Measurements from ENCODE around the gene CLCN4.

The CLCN4 gene

DNA sequence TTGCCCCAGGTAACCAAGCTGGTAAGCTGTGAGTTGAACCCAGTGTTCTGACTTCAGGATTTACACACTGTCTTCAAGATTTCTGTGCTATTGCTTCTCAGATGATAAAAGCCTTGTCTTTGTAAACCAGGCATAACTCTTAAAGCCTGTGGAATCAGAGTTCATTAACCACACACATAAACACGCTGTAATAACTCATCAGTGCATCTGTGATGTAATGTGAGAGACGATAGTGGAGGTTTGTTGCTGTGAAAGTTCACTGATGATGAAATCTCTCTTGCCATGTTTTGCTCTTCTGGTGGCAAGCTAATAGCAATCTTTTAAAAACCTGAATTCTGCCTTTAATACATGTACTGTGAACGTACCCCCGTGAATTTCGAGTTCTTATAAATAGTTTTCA, 41.5 kb downstream of the CLCN4 start:
- peak; percentile 29 to 33 for DNase-seq

DNA sequence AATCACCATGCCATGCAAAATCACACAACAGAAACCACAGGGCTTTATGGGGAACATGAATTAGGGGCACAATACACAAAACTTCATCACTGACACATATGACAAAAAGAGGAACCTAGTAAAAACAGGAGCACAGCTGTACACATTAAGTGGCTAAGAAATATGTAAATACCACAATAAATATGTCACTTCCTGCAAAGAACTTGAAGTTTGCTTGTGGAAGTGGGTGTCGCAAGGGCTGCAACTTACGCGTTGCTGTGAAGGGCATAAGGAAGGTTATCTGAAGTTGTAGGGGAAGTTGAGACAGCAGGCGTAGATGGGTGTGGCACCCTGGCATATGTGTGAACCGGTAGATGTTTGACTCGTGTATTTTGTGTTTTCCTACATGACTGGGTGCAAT, 42.4 kb downstream of the CLCN4 start:
- peak; percentile 71 to 89 for DNase-seq

DNA sequence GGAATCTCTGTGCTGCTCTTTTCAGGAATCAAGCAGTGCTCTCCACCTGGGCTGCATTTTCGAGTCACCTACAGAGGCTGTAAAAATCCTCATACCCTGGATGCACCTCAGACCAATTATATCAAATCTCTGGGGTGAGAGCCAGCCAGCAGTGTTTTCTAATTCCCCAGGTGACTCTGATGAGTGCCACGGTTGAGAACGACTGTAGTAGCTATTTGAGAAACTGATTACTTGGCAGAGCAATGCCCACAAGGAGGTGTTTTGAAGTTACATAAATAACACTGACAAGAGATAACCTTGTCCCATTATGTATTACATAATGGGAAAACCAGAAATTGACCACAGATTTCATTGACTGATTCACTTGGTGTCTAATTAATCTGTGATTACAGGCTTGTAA, 46.8 kb downstream of the CLCN4 start:
- DNase-seq, result no peak

DNA sequence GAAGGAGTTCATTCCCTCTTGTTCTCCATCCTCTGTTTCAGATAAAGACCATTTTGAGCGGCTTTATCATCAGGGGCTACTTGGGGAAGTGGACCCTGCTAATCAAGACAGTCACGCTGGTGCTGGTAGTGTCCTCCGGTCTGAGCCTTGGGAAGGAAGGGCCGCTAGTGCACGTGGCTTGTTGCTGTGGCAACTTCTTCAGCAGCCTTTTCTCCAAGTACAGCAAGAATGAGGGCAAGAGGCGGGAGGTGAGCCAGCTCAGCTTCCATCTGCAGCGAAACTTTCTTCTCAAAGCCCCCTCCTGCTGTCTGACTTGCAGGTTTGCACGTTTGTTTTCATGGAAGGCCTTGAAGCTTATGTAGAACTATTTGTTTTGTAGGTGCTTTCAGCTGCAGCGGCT, 49.5 kb downstream of the CLCN4 start:
- DNase-seq, result no peak

DNA sequence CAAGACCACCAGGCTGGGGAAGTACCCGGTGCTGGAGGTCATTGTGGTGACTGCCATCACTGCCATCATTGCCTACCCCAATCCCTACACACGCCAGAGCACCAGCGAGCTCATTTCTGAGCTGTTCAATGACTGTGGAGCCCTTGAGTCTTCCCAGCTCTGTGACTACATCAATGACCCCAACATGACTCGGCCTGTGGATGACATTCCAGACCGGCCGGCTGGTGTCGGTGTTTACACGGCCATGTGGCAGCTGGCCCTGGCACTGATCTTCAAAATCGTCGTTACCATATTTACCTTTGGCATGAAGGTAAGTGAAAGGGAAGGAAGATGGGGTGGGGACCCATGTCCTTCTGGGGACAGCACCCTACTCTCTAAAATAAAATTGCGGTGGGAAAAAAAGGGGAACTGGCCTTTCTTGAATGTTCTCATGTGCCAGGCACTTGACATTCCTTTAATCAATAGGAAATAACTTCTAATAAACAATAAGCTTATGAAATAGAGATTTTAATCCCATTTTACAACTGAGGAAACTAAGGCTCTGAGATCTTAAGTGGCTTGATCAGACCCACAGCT, 51.6 kb downstream of the CLCN4 start:
- DNase-seq, result no peak

DNA sequence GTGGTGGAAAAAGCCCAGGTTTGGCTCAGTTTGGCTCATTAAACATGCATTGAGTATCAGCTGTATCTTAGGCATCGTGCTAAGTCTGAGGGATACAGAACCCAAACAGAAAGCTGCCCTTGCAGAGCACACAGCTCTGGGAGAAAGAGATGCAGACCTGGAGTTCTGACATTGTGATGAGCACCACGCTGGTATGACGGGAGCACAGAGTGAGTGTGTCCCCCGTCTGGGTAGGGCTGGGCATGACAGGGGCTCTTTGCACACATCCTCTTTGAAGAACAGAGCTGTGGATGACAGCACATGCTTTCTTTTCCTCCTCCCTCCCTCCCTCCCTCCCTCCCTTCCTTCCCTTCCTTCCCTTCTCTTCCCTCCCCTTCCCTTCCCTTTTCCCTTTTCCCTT, 52.2 kb downstream of the CLCN4 start:
- DNase-seq, result no peak

DNA sequence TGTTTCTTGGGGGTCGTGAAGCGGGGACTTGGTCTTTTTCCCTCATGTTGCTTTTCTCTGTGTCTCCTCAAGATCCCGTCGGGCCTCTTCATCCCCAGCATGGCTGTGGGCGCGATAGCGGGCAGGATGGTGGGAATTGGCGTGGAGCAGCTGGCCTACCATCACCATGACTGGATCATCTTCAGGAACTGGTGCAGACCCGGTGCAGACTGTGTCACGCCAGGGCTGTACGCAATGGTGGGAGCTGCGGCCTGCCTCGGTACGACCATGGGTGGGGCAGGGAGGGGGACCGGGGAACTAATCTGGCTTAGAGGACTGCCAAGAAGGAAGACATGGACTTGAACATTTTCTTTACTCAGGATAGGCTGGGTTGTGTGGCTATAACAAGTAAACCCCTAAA, 55.6 kb downstream of the CLCN4 start:
- DNase-seq, result no peak

DNA sequence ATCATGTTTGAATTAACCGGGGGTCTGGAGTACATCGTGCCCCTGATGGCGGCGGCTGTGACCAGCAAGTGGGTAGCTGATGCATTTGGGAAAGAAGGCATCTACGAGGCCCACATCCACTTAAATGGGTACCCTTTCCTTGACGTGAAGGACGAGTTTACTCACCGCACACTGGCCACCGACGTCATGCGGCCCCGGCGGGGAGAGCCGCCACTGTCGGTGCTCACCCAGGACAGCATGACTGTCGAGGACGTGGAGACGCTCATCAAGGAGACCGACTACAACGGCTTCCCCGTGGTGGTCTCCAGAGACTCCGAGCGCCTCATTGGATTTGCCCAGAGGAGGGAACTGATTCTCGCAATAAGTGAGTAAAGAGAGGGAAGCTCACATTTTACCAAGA, 56.9 kb downstream of the CLCN4 start:
- DNase-seq, result no peak

DNA sequence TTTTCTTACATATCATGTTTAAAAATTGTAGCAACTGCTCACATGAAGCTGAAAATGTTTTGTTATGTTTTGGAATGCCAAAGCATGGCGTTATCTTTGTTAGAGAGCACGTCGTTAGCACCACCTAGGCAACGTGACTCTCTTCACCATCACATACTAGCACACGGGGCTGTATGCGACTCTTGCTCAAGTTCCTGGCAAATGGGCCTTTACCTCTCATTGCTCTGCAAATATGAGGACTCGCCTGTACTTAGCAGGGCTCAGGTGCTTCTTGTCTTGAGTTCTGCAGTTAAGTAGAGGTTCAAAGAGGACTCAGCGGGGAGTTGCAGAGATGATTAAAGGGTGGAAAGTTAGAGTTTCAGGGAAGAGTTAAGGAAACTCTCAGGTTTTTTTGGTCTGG, 59.4 kb downstream of the CLCN4 start:
- DNase-seq, result no peak

DNA sequence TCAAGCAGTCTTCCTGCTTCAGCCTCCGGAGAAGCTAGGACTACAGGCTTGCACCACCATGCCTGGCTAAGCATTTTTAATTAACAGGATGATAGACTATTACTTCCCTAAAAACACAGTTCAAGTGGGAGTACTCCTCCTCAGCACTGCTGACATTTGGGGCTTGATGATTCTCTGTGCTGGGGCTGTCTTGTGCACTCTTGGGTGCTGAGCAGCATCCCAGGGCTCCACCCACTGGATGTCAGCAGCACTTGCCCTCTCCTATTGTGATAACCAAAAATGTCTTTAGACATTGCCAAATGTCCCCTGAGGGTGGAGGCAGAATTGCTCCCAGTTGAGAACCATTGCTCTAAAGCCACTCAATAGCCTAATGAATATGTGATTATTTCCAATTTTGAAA, 60.4 kb downstream of the CLCN4 start:
- peak; percentile 17 to 58 for DNase-seq

DNA sequence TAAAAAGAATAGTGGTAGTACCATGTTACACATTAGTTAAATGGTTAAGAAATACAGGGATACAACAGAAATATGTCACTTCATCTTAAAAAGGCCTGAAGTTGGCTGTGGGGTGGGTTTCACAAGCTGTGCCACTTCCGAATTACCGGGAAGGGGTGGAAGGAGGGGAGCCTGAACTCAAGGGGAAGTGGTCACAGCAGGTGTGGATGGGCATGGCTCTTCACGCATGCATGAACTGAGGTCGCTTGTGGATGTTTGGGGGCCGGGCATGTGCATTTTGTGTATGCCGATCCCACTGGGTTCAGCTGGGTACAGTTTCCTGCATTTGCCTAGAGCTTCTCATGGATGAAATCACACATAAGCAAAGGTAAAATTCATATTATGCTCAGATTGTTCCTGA, 64.9 kb downstream of the CLCN4 start:
- DNase-seq, result no peak

DNA sequence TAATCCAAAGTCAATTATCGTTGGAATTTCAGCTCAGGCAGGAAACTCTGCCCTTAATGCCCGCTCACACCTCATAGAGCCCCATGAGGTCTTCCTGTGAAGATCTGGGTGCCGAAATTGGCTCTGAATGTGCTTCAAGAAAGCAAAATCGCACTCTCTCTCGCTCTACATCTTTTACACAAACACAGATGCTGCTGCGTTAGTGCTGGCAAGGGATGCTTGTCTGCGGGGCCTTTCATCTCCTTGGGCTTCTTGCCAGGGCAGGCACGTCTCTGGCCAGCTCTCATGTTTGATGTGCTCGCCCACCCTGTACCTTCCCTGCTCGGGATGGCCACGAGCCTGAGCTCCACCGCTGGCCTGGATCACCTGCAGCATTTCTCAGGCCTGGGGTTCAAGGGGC, 66.5 kb downstream of the CLCN4 start:
- DNase-seq, result no peak

DNA sequence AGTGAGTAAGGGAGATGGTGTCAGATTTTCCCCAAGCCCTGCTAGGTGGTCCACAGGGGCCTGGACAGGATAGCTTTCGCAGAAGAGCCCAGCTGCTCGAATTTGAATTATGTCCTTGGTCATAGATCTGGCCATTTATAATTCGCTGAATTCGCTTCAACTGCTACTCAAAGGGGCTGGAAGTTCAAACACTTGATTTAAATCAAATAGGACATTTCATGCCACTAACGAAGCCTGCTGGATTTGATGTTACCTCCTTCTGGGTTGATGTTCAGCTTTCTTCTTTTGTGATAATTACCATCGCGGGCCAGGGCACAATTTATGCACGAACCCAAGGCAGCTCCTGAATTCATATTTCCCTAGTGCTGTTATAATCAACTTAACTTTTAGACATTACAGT, 67.0 kb downstream of the CLCN4 start:
- no peak for DNase-seq

DNA sequence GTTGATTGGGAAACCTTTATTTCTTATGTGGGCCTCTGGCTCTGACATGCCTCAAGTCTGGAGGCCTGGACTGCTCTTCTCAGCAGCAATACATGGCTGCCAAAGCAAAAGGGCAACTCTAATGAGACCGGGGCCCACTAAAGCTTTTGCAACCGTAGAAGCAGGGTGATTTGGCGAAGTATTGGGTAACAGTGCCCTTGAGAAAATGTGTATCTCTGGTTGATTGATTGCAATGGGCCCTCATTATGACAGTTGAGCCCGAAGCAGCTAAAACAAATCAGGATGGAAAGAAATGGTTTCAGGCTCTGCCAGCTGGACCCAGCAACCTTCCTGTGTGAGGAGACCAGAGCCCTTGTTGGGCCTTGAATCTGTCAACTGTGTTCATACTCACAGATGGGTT, 73.4 kb downstream of the CLCN4 start:
- DNase-seq, result no peak

DNA sequence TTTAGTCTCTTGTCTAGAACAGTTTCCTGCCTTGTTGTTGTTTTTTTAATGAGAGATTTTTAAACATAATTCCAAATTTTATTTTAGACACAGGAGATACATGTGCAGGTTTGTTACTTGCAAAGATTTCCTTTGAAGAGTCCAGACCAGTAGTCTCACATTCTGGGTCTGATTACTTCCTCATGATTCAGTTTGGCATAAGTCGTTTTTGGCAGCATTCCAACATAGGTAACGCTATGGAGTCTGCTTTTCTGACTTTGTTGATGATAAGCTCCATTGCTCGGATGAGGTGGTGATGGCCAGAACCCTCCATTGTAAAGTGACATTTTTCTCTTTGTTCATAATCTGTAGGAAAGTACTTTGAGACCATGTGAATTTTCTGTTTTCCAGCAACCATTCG, 74.7 kb downstream of the CLCN4 start:
- no peak for DNase-seq

DNA sequence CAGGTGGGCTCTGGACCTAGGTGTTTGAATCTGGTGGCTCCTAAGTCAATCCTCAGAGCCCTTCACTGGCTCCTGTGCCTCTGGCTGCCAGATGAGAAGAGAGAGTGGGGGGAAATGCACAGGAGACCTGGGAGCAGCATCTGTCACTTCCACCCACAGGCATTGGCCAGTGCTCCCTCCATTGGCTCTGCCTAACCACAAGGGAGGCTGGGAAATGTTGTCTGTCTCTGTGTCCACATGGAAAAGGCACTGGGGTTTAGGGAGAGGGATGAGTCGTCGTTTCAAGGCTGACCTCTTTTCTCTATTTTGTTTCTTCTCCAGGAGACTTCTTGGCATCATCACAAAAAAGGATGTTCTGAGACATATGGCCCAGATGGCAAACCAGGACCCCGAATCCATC, 76.4 kb downstream of the CLCN4 start:
- no peak for DNase-seq

DNA sequence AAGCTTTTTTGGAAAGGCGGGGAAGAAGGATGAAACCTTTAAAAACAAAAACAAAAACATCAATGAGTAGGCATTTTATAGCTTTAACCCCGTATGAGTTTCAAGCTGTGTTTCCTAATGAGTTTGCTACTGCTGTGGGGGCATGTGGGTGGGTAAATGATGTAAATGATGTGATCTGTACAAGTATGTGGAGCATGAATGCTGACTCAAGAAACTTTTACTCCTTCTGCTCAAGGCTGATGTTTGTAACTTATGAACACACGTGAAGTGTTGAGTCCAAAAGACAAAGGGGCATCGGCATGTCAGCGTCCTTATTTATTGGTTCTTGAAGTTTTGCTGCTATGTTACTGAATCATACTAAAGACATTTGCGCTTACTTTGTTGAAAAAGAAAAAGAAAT, 76.9 kb downstream of the CLCN4 start:
- DNase-seq, result no peak

DNA sequence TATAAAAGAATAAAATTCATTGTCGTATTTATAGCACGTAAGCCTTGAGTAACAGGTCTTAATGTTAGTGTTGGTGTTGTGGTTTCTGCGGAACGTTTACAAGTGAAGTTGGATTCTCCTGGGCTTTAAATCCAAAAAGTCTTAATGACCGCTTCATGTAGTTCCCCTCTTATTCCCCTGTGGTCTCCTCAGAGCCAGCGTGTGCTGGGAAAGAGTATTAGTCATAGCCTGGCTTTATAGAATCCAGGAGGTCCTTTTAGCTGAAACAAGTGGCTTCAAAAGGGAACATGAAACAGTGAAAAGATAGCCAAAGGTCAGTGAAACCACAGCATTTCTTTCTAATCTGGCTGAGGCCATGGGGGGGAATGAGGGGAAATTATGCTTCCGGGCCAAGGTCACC, 79.1 kb downstream of the CLCN4 start:
- DNase-seq, result no peak

DNA sequence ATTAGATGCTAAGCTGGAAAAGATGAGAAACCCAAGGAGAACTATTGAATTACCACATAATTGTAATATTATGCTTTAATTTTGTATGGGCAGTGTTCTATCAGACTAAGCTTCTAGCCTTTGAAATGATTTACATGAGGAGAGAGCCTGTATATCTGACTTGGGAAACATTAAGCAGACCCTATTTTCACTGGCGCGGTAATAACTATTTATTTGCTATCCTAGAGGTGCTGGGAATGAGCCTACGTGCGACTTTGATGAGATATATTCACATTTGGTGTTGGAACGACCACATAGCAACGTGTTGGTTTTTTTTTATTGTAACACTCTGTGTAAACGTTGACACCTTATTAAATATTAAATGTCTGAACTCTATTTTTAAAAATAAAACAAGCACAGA, 80.5 kb downstream of the CLCN4 start:
- no peak for DNase-seq

DNA sequence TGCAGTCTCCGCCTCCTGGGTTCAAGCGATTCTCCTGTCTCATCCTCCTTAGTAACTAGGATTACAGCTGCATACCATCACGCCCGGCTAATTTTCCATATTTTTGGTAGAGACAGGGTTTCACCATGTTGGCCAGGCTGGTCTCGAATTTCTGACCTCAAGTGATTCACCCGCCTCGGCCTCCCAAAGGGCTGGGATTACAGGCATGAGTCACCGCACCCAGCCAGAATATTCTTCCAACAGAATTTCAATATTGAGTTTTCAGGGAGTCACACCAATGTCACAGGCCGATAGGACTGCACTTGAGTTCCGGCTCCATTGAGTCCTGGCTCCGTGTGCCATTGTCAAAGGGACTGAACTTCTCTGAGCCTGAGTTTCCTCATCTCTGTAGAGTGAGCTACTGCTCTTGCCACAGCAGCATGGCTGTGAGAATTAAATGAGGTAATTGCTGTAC, 82.9 kb downstream of the CLCN4 start:
- DNase-seq, result no peak

DNA sequence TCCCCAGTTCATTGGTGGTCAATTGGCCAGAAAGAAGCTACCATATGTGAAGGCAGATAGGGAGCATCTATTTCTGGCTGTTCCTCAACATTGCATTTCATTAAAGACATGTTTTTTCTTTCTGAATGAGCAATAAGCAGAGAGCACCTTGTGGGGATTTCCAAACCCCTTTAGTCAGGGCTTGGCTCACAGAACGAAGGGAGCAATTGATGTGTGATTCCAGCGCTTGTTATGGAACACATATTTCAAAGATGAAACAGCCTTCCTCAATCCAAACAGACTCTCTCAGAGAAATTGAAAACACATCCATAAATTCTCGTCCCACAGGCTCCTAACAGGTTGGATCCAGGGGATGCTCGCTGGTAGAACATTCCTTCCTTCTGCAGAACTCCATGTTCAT, 84.1 kb downstream of the CLCN4 start:
- no peak for DNase-seq

DNA sequence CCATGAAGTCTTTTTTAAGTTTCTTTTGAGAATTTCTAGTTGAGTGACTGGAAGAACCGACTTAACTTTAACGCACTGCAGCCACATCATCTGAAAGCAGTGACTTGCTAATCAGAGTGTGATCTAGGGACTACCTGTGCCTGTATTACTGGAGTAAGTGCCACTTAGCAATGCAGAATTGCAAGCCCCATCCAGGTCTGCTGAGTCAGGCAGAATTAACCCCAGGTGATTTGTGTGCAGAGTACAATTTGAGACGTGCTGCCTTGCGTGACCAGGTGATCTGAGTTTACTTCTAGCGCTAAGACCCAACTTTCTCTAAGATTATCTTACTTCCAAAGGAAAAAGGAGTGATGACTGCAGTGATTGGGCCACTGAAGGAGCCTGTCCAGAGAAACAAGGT, 85.3 kb downstream of the CLCN4 start:
- no peak for DNase-seq

DNA sequence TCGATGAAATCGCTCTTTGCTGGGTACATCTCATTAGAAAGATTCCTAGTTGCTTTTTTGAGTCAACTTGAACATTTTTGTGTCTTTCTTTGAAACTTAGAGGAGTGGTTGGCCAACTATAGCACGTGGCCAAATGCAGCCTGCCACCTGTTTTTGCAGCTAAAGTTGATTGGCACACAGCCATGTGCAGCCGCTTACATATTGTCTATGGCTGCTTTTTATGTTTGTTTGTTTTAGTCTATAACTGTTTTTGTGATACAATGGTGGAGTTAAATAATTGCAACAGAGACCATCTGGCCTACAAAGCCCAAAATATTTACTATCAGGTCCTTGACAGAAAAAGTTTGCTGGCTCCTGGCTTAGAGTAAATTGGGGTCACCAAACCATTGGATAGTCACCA, 86.3 kb downstream of the CLCN4 start:
- no peak for DNase-seq

DNA sequence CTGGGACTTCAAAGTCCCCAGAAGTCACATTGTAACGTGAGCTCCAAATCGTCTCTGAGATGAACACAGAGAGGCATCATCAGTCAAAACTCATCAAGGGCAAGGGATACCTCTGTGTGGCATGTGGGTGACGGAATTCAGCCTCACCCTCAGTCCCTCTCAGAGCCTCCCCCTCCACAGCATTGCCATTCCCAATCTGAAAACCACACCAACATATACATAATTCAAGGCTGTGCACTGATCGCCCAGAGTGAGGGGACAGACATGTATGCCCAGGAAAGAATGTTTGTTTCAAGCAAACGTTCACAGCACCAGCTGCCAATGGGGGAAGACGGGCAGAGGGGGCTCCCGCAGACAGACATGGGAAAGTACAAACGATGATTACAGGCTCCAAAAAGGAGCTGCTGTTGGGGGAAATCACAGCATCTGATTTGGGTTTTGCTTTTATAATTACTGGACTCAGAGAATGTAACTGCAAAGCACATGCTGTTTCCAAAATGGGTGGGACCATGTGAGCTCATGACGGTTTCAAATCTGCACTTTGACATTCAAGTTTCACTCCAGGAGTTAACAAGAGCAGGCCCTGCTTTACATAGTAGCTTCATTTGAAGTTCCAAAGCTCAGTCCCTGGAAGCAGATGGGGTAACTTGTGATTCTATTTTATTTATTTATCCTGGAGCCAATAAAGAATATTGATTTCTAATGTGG, 88.3 kb downstream of the CLCN4 start:
- DNase-seq, result no peak

DNA sequence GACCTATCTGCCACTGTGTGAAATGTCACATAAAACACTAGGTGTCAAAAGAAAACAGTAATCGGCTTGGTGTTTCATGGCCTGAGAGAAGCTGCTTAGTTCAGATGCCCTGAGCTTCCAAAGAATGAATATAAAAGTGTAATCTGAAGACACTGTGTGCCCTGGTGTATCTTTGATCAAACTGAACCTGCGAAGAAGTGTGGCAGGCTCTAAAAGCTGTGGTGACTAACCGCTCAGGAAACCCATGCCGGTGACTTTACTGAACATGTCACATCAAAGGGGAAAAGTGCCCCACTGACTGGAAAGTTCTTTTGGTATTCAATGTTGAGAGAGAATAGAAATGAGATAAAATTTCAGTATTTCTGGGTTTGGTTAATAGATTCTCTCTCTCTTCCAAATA, 89.1 kb downstream of the CLCN4 start:
- no peak for DNase-seq

All from inflammatory macrophage treated with lipopolysaccharide for 1 hour (primary cell).